Neural crest cell (in vitro differentiated cells): Measurements from ENCODE around the gene ZBTB48. TPM values are rescaled to one million over a fixed set of nuclear protein-coding genes. Genes with fewer than 3 reads are reported as not detected.

Source experiments
- DNase-seq: peaks from one replicate; pipeline ENCODE4 v3.0.0; 2021; ENCODE audit warnings: low read depth, mixed read lengths, low spot score
- H3K27ac Mint-ChIP-seq: one replicate; pipeline ENCODE4 v1.8.0; 2021; ENCODE audit warnings: mild to moderate bottlenecking, mixed read lengths; ENCODE audit not compliant: unreplicated experiment
- H3K27me3 Mint-ChIP-seq: 2 replicates; pipeline ENCODE4 v1.8.0; 2021; ENCODE audit warnings: low read depth, mild to moderate bottlenecking, mixed read lengths
- H3K36me3 Mint-ChIP-seq: 2 replicates; pipeline ENCODE4 v1.8.0; 2021; ENCODE audit warnings: low read depth, mild to moderate bottlenecking, mixed read lengths
- H3K4me1 Mint-ChIP-seq: 2 replicates; pipeline ENCODE4 v1.8.0; 2021; ENCODE audit warnings: mixed read lengths
- H3K4me3 Mint-ChIP-seq: one replicate; pipeline ENCODE4 v1.8.0; 2021; ENCODE audit warnings: mild to moderate bottlenecking, mixed read lengths
- H3K9me3 Mint-ChIP-seq: 2 replicates; pipeline ENCODE4 v1.8.0; 2021; ENCODE audit warnings: mixed read lengths
- total RNA-seq: library from RNA; stranded (reverse); gene quantifications from 2 replicates; pipeline ENCODE4 v1.2.1, GENCODE V29; 2021
- TF ChIP-seq, protein P1 (sequence below): fragments of 200-600 bp; sonication (generic); conservative IDR thresholded peaks from 2 replicates; pipeline ENCODE4 v1.5.0; 2021; ENCODE audit warnings: antibody characterized with exemption, mild to moderate bottlenecking

ZBTB48 gene
- total RNA-seq, 1 donor from 2014 or later: 41.0 TPM

DNA sequence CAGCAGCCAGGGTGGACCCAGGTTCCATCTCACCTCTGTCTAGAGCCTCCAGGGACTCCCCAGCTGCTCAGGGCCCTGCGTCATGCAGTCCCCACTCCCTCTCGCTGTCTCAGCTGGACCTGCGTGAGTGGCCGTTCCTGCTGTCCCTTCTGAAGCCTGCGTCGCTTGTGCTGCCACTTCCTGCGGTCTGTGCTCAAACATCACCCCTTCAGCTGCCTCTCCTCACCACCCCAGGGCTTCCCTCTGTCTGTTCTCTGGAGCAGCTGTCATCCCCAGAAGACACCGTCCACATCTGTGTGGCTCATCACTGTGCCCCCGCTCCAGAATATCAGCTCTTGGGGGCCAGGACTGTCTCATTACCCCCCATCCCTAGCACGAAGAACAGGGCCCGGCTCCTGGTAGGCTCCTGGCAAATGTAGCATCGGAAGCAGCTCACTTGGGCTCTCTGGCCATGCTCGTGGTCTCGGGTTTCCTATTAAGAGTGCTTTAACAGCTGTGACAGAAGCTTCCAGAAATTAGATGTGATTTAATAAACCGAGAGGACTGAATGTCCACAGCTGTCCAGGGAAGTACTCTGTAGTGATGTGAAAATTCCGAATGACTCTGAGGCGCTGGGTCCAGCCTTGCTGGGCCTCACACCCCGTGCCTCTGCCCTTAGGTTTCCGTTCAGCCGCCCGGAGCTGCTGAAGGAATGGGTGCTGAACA lies 48.2 kb downstream of the ZBTB48 start:
- Mint-ChIP-seq H3K4me3 (peak overlapping the region; percentile 88), H3K27me3 (no peaks in the 10 kb centered on the region), H3K36me3 (peaks cover 9% of the 10 kb centered on the region), H3K9me3 (no peaks in the 10 kb centered on the region), H3K27ac (no peak overlapping the region), H3K4me1 (peaks cover 30% of the 10 kb centered on the region)
- TF ChIP-seq, protein P1, sequence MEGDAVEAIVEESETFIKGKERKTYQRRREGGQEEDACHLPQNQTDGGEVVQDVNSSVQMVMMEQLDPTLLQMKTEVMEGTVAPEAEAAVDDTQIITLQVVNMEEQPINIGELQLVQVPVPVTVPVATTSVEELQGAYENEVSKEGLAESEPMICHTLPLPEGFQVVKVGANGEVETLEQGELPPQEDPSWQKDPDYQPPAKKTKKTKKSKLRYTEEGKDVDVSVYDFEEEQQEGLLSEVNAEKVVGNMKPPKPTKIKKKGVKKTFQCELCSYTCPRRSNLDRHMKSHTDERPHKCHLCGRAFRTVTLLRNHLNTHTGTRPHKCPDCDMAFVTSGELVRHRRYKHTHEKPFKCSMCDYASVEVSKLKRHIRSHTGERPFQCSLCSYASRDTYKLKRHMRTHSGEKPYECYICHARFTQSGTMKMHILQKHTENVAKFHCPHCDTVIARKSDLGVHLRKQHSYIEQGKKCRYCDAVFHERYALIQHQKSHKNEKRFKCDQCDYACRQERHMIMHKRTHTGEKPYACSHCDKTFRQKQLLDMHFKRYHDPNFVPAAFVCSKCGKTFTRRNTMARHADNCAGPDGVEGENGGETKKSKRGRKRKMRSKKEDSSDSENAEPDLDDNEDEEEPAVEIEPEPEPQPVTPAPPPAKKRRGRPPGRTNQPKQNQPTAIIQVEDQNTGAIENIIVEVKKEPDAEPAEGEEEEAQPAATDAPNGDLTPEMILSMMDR: no peak
- DNase-seq: no peak

DNA sequence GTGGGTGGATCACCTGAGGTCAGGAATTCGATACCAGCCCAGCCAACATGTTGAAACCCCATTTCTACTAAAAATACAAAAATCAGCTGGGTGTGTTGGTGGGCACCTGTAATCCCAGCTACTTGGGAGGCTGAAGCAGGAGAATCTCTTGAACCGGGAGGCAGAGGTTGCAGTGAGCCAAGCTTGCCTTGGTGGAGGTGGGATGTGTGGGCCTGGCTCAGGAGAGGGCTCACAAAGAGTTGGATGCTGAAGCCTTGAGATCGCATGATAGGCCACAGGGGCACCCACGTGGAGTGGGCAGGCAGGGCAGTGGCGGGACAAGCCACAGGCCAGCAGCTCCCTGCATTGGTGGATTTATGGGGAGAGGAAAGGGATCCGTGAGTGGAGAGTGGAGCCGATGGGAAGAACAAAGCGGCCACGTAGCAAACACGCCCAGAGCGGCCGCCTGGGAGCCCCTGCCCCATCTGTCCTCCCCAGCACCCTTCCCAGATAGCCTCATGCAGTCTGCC lies 49.2 kb downstream of the ZBTB48 start:
- Mint-ChIP-seq H3K27me3 (no peaks in the 10 kb centered on the region), H3K4me3 (no peak overlapping the region), H3K27ac (no peak overlapping the region), H3K36me3 (peaks cover 13% of the 10 kb centered on the region), H3K4me1 (peaks cover 26% of the 10 kb centered on the region), H3K9me3 (no peaks in the 10 kb centered on the region)
- no peak for DNase-seq
- TF ChIP-seq, protein P1: no peak

DNA sequence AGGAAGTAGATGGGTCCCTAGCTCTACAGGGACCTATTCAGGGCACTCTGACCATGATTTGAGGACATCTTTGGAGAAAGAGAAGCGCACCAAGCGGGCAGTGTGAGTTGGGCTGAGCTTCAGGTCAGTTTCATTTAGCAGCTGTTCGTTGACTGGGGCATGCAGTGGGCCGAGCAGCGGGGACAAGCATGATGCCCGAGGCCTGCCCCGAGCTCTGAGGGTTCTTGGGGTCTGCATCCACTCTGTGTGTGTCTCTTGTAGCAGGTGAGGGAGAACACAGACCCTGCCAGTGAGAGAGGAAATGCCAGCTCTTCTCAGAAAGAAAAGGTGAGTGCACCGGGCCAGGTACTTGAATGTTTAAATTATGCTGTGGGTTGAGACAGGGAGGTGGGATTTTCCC lies 50.2 kb downstream of the ZBTB48 start:
- peaks cover 19% of the 10 kb centered on the region for H3K4me1 Mint-ChIP-seq
- TF ChIP-seq, protein P1: no peak
- no peaks in the 10 kb centered on the region for H3K9me3 Mint-ChIP-seq
- H3K27ac Mint-ChIP-seq: no peak overlapping the region
- peak overlapping the region; percentile 58 for H3K4me3 Mint-ChIP-seq
- peaks cover 17% of the 10 kb centered on the region for H3K36me3 Mint-ChIP-seq
- DNase-seq: no peak
- no peaks in the 10 kb centered on the region for H3K27me3 Mint-ChIP-seq

DNA sequence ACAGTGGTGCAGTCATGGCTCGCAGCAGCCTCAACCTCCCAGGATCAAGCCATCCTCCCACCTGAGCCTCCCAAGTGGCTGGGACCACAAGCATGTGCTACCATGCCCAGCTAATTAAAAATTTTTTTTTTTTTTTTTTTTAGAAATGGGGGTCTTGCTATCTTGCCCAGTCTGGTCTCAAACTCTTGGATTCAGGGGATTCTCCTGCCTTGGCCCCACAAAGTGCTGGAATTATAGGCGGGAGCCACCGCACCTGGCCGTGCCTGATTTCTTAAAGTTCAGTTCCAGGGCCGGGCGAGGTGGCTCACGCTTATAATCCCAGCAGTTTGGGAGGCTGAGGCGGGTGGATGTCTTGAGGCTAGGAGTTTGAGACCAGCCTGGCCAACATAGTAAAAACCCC lies 51.3 kb downstream of the ZBTB48 start:
- peaks cover 17% of the 10 kb centered on the region for H3K36me3 Mint-ChIP-seq
- DNase-seq: no peak
- H3K4me3 Mint-ChIP-seq: no peak overlapping the region
- no peaks in the 10 kb centered on the region for H3K27me3 Mint-ChIP-seq
- H3K9me3 Mint-ChIP-seq: no peaks in the 10 kb centered on the region
- no peak overlapping the region for H3K27ac Mint-ChIP-seq
- TF ChIP-seq, protein P1: no peak
- peaks cover 14% of the 10 kb centered on the region for H3K4me1 Mint-ChIP-seq

DNA sequence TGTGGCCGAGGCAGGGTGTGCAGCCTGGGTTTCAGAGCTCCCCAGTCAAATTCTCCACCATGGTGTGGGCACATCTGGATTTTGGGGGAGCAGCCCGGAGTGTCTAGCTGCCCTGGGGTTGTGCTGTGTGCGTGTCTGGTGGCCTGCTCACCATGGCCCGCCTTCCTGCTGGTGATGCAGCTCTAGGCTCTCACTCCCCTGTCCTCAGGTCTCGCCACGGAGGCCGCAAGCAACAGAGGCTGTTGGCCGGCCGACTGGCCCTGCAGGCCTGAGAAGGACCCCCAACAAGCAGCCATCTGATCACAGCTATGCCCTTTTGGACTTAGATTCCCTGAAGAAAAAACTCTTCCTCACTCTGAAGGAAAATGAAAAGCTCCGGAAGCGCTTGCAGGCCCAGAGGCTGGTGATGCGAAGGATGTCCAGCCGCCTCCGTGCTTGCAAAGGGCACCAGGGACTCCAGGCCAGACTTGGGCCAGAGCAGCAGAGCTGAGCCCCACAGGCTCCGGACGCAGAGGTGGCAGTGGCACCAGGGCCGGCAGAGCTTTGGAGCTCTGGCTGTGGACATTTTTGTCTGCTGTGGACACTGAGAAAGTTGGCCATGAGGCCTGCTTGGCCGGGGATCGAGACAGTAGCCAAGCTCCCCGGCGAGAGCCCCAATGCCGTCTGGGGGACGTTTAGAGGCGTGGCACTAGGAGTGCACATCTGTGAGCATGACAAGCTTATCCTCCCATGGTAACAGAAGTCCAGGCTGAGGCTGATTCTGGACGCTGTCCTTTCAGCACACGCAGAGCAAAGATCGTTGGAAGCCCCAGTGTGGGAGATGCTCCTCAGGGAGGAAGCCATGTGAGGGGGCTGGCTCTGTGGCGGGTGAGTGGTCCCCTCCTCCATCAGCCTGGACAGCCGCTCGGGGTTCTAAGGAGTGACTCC lies 53.1 kb downstream of the ZBTB48 start:
- TF ChIP-seq, protein P1: no peak
- Mint-ChIP-seq H3K27ac (no peak overlapping the region), H3K36me3 (peaks cover 14% of the 10 kb centered on the region), H3K4me3 (peak overlapping the region; percentile 31), H3K4me1 (no peaks in the 10 kb centered on the region), H3K27me3 (no peaks in the 10 kb centered on the region), H3K9me3 (no peaks in the 10 kb centered on the region)
- no peak for DNase-seq
